HCEC 1CT (cell line): Measurements from ENCODE around the gene OBI1.

ENCODE experiments used
- DNase-seq: peaks from one replicate; pipeline ENCODE4 v3.0.0-alpha.2; 2017

Gene OBI1

GRCh38 chr13:78586706-78587105 is 72.2 kb downstream of the OBI1 start:
- DNase-seq = no peak

- DNase-seq = no peak
Measured at GRCh38 chr13:78576261-78576660, 82.7 kb downstream of the OBI1 start.

GRCh38 chr13:78572459-78572858 is 86.5 kb downstream of the OBI1 start:
- no peak for DNase-seq

- no peak for DNase-seq
Measured at GRCh38 chr13:78569029-78569428, 89.9 kb downstream of the OBI1 start.

- no peak for DNase-seq
Measured at GRCh38 chr13:78566631-78567030, 92.3 kb downstream of the OBI1 start.
